ENCODE data around the gene ANKS3. TPM values are rescaled to one million over a fixed set of nuclear protein-coding genes. Genes with fewer than 3 reads are reported as not detected.

The ANKS3 gene
- total and polyA plus RNA-seq, 2 of the 8 experiments (the other 6 are each of a cell fraction or from before 2014, with no cell fraction given), result 15.5 to 23.9 TPM

DNA sequence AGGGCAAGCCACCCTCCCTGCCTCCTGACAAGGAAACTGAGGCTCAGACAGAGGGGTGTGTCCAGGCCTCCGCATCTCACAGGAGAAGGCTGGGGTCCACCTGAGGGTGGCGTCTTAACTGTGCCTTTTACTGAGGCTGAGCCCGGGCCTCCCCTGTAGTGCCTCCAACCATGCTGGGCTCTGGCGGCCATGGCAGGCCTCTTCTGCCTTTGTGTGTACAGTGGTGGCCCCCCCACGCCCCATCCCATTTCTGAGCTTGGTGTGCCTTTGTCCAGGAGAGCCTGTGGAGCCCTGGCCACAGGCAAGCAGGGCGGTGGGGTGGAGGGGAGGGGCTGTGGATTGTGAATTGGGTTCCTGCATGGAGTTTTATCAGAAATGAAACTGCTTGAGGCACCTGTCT lies 78.3 kb downstream of the ANKS3 start:
- H3K4ac ChIP-seq (replicated peaks; ENCODE audit: insufficient read length, low read depth, low read length), result no peak overlapping the region
- no peak overlapping the region for H2BK12ac ChIP-seq (ENCODE audit: low read depth, low read length)
- H3K4me1 ChIP-seq (replicated peaks in 1 of 4; ENCODE audit: control insufficient read depth in 3 of 4, insufficient read depth in 4 of 4, low read length in 3 of 4), result no peaks in the 10 kb centered on the region
- H3K36me3 ChIP-seq (ENCODE audit: control insufficient read depth in 2 of 4, insufficient read depth in 4 of 4, low read length in 3 of 4), result peaks cover 0 to 15% (median 10%) of the 10 kb centered on the region in 4 experiments; a peak in 7 of 8 replicates
- H3K79me2 ChIP-seq (ENCODE audit: control insufficient read depth in 1 of 2, insufficient read depth in 2 of 2, low read length in 2 of 2), result peaks cover 0 to 3% of the 10 kb centered on the region in 2 experiments; a peak in 1 of 4 replicates
- H3K14ac ChIP-seq (ENCODE audit: insufficient read length), result no peak overlapping the region
- no peak overlapping the region for H3K4me2 ChIP-seq (ENCODE audit: insufficient read depth in 1 of 2, low read depth in 2 of 2, low read length in 2 of 2)
- H2BK20ac ChIP-seq (ENCODE audit: low read length), result no peak overlapping the region
- H3K56ac ChIP-seq (replicated peaks; ENCODE audit: insufficient read length, low read depth, low read length), result no peak overlapping the region
- POLR2A ChIA-PET (ENCODE audit: partially characterized antibody), result no interaction called here
- no peak overlapping the region for H2BK120ac ChIP-seq (replicated peaks; ENCODE audit: low read depth, low read length)
- no peak overlapping the region for H3K23ac ChIP-seq (ENCODE audit: insufficient read length)
- no peak for FAIRE-seq
- no peak overlapping the region for H4K5ac ChIP-seq (ENCODE audit: insufficient read length, low read depth, low read length)
- CTCF ChIA-PET (ENCODE audit: partially characterized antibody), result interaction anchor here (0.8 to 1.4 kb wide), 3 partner anchors 15 to 30 kb away, joined by 3 to 7 read pairs (median 3); no protein-coding TSS in a partner anchor
- H3K23me2 ChIP-seq (ENCODE audit: low read depth, low read length), result no peaks in the 10 kb centered on the region
- no peak overlapping the region for H3K4me3 ChIP-seq (ENCODE audit: extremely low read depth in 1 of 4, insufficient read depth in 2 of 4, low read depth in 3 of 4, low read length in 4 of 4)
- no peak overlapping the region for H4K91ac ChIP-seq (replicated peaks; ENCODE audit: insufficient read length, low read length)
- H3K27ac ChIP-seq (ENCODE audit: low read depth, low read length), result no peak overlapping the region
- 84% methylated on average over 6 of the region's 6 CpGs; no CpG with 5 or more reads in 1 of the 2 experiments for WGBS, 2 experiments (ENCODE audit: extremely low coverage in 1 of 2, insufficient coverage in 1 of 2, insufficient read length in 1 of 2, insufficient replicate concordance in 2 of 2, low coverage in 1 of 2, low lambda C conversion rate in 2 of 2, missing lambda C conversion rate in 1 of 2)
- H3K79me1 ChIP-seq (ENCODE audit: low read depth, low read length), result no peaks in the 10 kb centered on the region
- no peak overlapping the region for H3K9ac ChIP-seq (replicated peaks in 1 of 4; ENCODE audit: extremely low read depth in 1 of 4, low read depth in 3 of 4, low read length in 3 of 4)
- DNase-seq (ENCODE audit: low read depth in 1 of 2, low spot score in 2 of 2), result no peak
- no peak overlapping the region for H2BK15ac ChIP-seq (ENCODE audit: low read length)
- H2AFZ ChIP-seq (ENCODE audit: low read length), result no peak overlapping the region
- no peak overlapping the region for H2BK5ac ChIP-seq (ENCODE audit: low read depth, low read length)
- H3K9me3 ChIP-seq (ENCODE audit: insufficient read depth in 2 of 2, low read depth in 1 of 2, low read length in 1 of 2), result no peaks in the 10 kb centered on the region
- no peak overlapping the region for H3K18ac ChIP-seq (ENCODE audit: extremely low read depth, low read length)
- peaks cover 4 to 13% of the 10 kb centered on the region in 2 experiments for H4K20me1 ChIP-seq (replicated peaks in 1 of 2; ENCODE audit: control insufficient read depth in 1 of 2, insufficient read depth in 2 of 2, low read length in 2 of 2)
- H3K27me3 ChIP-seq (replicated peaks in 1 of 4; ENCODE audit: control insufficient read depth in 3 of 4, extremely low read depth in 1 of 4, insufficient read depth in 3 of 4, low read length in 3 of 4), result no peaks in the 10 kb centered on the region
- H4K8ac ChIP-seq (ENCODE audit: extremely low read depth, insufficient read depth, low read length), result no peak overlapping the region; the same call in 1 of the 2 replicates
- no peak overlapping the region for H2AK5ac ChIP-seq (ENCODE audit: low read depth, low read length)

All from H1 (cell line).